K562 (cell line): ENCODE results near the gene PRKAR1B. TPM values are rescaled to one million over a fixed set of nuclear protein-coding genes. Genes with fewer than 3 reads are reported as not detected.

Source experiments
- ATAC-seq: fragments of 200-7000 bp; cut with Tn5 transposase; 3 replicates; pipeline ENCODE4 v1.9.1; 2020; ENCODE audit warnings: moderate library complexity
- BruUV-seq: library from RNA; stranded (reverse); fragments of 400-500 nt; replicated peaks from 2 replicates; lab custom pipeline; 2021; lab: Mats Ljungman, UMichigan
- CTCF ChIA-PET: fragments of 300-600 bp; formaldehyde crosslinking; extraction: SDS; loops from one replicate; lab custom pipeline; 2021; ENCODE audit warnings: low intra/inter-chr PET ratio; lab: Yijun Ruan, JAX
- POLR2A ChIA-PET: fragments of 300-600, 350-650 bp; sonication (Branson Sonifier 250); formaldehyde crosslinking; extraction: SDS; loops from one replicate; lab custom pipeline; 2021; ENCODE audit warnings: antibody characterized with exemption, inconsistent platforms; lab: Yijun Ruan, JAX
- DNase-seq, 4 experiments: peaks; one replicate each; pipeline versions ENCODE4 v3.0.0 to v3.0.0-alpha.2; 2011 to 2018; ENCODE audit warnings: low spot score in 3 of 4, mixed read lengths in 3 of 4; ENCODE audit errors: extremely low read depth in 1 of 4
- FAIRE-seq: peaks from 2 replicates; lab custom pipeline; 2011; peaks lifted over from hg19 to GRCh38; lab: Jason Lieb, UNC
- H2AFZ ChIP-seq: 2 replicates; pipeline ENCODE4 v1.6.0; 2011; ENCODE audit warnings: low read depth, low read length, control low read depth, inconsistent platforms
- H3K27ac ChIP-seq: fragments of 200-600 bp; 3 replicates; pipeline ENCODE4 v1.8.0; 2011; ENCODE audit warnings: low read depth, mild to moderate bottlenecking, control low read depth, inconsistent platforms, low read length, moderate library complexity, mixed read lengths; ENCODE audit errors: extremely low read depth
- H3K27me3 ChIP-seq, 2 experiments: fragments of 300-600 bp in 1 of 2; 2 replicates in 1 of 2; 3 replicates in 1 of 2; pipeline versions ENCODE4 v1.6.0 to v1.8.0; 2011; ENCODE audit warnings: inconsistent platforms in 2 of 2, low read length in 2 of 2, mild to moderate bottlenecking in 1 of 2, mixed read lengths in 1 of 2, moderate library complexity in 1 of 2; ENCODE audit not compliant: control insufficient read depth in 2 of 2, insufficient read depth in 2 of 2
- H3K36me3 ChIP-seq: fragments of 300-600 bp; 3 replicates; pipeline ENCODE4 v1.8.0; 2011; ENCODE audit warnings: mild to moderate bottlenecking, low read length, inconsistent platforms; ENCODE audit not compliant: control insufficient read depth, insufficient read depth
- H3K4me1 ChIP-seq, 2 experiments: fragments of 200-600 bp in 1 of 2; replicated peaks in 1 of 2; 2 replicates in 1 of 2; 3 replicates in 1 of 2; pipeline versions ENCODE4 v1.5.1 to v1.8.0; 2011; ENCODE audit warnings: inconsistent platforms in 2 of 2, low read length in 2 of 2, mild to moderate bottlenecking in 1 of 2, mixed read lengths in 1 of 2, moderate library complexity in 1 of 2; ENCODE audit not compliant: control insufficient read depth in 2 of 2, insufficient read depth in 2 of 2
- H3K4me2 ChIP-seq: 2 replicates; pipeline ENCODE4 v1.6.1; 2011; ENCODE audit warnings: low read length, control low read depth, inconsistent platforms, mixed read lengths; ENCODE audit not compliant: insufficient read depth
- H3K4me3 ChIP-seq: fragments of 200-600 bp; sonication (generic), shearing (Covaris generic); 2 replicates; pipeline ENCODE4 v1.5.1; 2016; ENCODE audit warnings: control low read depth, inconsistent platforms
- H3K79me2 ChIP-seq: fragments of 200-600 bp; 3 replicates; pipeline ENCODE4 v1.8.0; 2011; ENCODE audit warnings: low read length, inconsistent platforms; ENCODE audit not compliant: control insufficient read depth, insufficient read depth
- H3K9ac ChIP-seq, 2 experiments: 2 replicates each; pipeline versions ENCODE4 v1.6.0 to v1.6.1; 2011; ENCODE audit warnings: low read depth in 2 of 2, low read length in 2 of 2, control low read depth in 1 of 2, inconsistent platforms in 1 of 2, mild to moderate bottlenecking in 1 of 2, mixed read lengths in 1 of 2; ENCODE audit not compliant: insufficient read depth in 1 of 2
- H3K9me1 ChIP-seq: one replicate; pipeline ENCODE4 v1.6.0; 2011; ENCODE audit warnings: inconsistent platforms, mild to moderate bottlenecking, low read length, moderate library complexity; ENCODE audit not compliant: control insufficient read depth, insufficient read depth
- H3K9me3 ChIP-seq: replicated peaks from 2 replicates; pipeline ENCODE4 v1.5.1; 2011; ENCODE audit warnings: low read depth, low read length, inconsistent platforms; ENCODE audit not compliant: control insufficient read depth, insufficient read depth
- H4K20me1 ChIP-seq: replicated peaks from 2 replicates; pipeline ENCODE4 v1.6.1; 2011; ENCODE audit warnings: low read length, inconsistent platforms, mixed read lengths; ENCODE audit not compliant: control insufficient read depth, insufficient read depth
- CUX1 ChIP-seq: fragments of 200-800 bp; sonication (Bioruptor generic); IDR thresholded peaks from 2 replicates; pipeline ENCODE4 v1.6.1; 2016; ENCODE audit warnings: missing genetic modification characterization, missing compliant biosample characterization
- ERF ChIP-seq: fragments of 450-650 bp; formaldehyde crosslinking; IDR thresholded peaks from 2 replicates; pipeline ENCODE4 v1.4.0; 2020; ENCODE audit warnings: mild to moderate bottlenecking, mixed read lengths
- FOS ChIP-seq: IDR thresholded peaks from 3 replicates; pipeline ENCODE4 v1.6.1; 2011; ENCODE audit not compliant: insufficient read length; ENCODE audit errors: extremely low read depth
- JUNB ChIP-seq: fragments of 450-650 bp; formaldehyde crosslinking; conservative IDR thresholded peaks from 2 replicates; pipeline ENCODE4 v1.4.0; 2020; ENCODE audit warnings: mild to moderate bottlenecking
- MXD1 ChIP-seq: fragments of 250-450 bp; sonication (Bioruptor Pico); IDR thresholded peaks from 2 replicates; pipeline ENCODE4 v1.8.0; 2021; ENCODE audit warnings: borderline replicate concordance, mild to moderate bottlenecking, moderate library complexity; ENCODE audit not compliant: poor library complexity, severe bottlenecking
- NFE2L1 ChIP-seq: fragments of 450-650 bp; IDR thresholded peaks from 2 replicates; pipeline ENCODE4 v1.6.1; 2016; ENCODE audit warnings: missing genetic modification characterization, low read depth, mild to moderate bottlenecking, missing compliant biosample characterization, moderate library complexity, borderline replicate concordance
- SRSF9 ChIP-seq: fragments of 200-400 bp; formaldehyde crosslinking; IDR thresholded peaks from 2 replicates; pipeline ENCODE4 v1.6.1; 2017; ENCODE audit warnings: low read depth, low read length, borderline replicate concordance
- ZBTB7A ChIP-seq: IDR thresholded peaks from 2 replicates; pipeline ENCODE4 v1.6.1; 2011; ENCODE audit warnings: low read depth, mild to moderate bottlenecking, low read length, moderate library complexity, borderline replicate concordance; ENCODE audit not compliant: control insufficient read depth
- ZNF134 ChIP-seq: fragments of 250-450 bp; sonication (Bioruptor Pico); conservative IDR thresholded peaks from 2 replicates; pipeline ENCODE4 v1.4.0; 2020
- ZNF197 ChIP-seq: fragments of 200-800 bp; sonication (Bioruptor generic); IDR thresholded peaks from 2 replicates; pipeline ENCODE4 v1.6.1; 2016; ENCODE audit warnings: low read depth, missing genetic modification characterization, missing compliant biosample characterization
- ZNF277 ChIP-seq: fragments of 250-450 bp; sonication (Bioruptor Pico); IDR thresholded peaks from 2 replicates; pipeline ENCODE4 v1.8.0; 2022; ENCODE audit warnings: inconsistent platforms, mild to moderate bottlenecking, moderate library complexity, borderline replicate concordance
- ZNF398 ChIP-seq: fragments of 250-450 bp; sonication (Bioruptor Pico); IDR thresholded peaks from 2 replicates; pipeline ENCODE4 v1.8.0; 2021; ENCODE audit warnings: moderate library complexity, mild to moderate bottlenecking, inconsistent platforms
- ZNF668 ChIP-seq: fragments of 250-450 bp; sonication (Bioruptor Pico); IDR thresholded peaks from 2 replicates; pipeline ENCODE4 v1.8.0; 2022; ENCODE audit warnings: mild to moderate bottlenecking, inconsistent platforms
- WGBS: fragments of 100-300 bp; shearing (Covaris generic); methylation state at CpG from one replicate; pipeline ENCODE4 v1.1.6; 2016; ENCODE audit warnings: low coverage, mixed read lengths; ENCODE audit not compliant: insufficient coverage; ENCODE audit errors: missing lambda C conversion rate; 5-methylcytosine and 5-hydroxymethylcytosine counted together
- in situ Hi-C: fragments of 300-500 bp; cut with MboI; formaldehyde crosslinking; loops from 4 replicates; pipeline ENCODE4 v1.15.0; 2018; ENCODE audit warnings: inconsistent platforms, mixed read lengths
- intact Hi-C: fragments of 100-400 bp; cut with micrococcal nuclease; formaldehyde crosslinking; loops from 2 replicates; pipeline ENCODE4 v1.14.2; 2022
- polyA plus RNA-seq, 8 experiments: library from polyadenylated mRNA; depleted of rRNA in 4 of 8; stranded (reverse) in 5 of 8; unstranded in 3 of 8; fragments of >200 nt; fragmentation: Nextera tagmentation in 2 of 8; fragmentation: Illumina TruSeq in 1 of 8; extraction: Ambion mirVana in 2 of 8; extraction: Trizol in 1 of 8; gene quantifications; 2 replicates each; pipeline versions ENCODE4 v1.2.1 to v1.2.3, GENCODE V29; 2011 to 2014; ENCODE audit warnings: inconsistent platforms in 1 of 8, missing spikeins in 1 of 8
- total RNA-seq, 7 experiments: library from RNA; depleted of rRNA in 6 of 7; stranded (reverse); fragments of >200 nt in 6 of 7; fragmentation: Illumina TruSeq in 2 of 7; extraction: Trizol in 2 of 7; gene quantifications; 2 replicates each; pipeline versions ENCODE4 v1.2.1 to v1.2.3, GENCODE V29; 2011 to 2021; ENCODE audit warnings: low replicate concordance in 1 of 7

PRKAR1B gene
- total and polyA plus RNA-seq, 9 of the 15 experiments (the other 6 are each of a cell fraction or from before 2014, with no cell fraction given): 0.99 to 30.5 (median 12.7) TPM

- Histone ChIP-seq H4K20me1 (no peaks in the 10 kb centered on the region), H3K27ac (no peak overlapping the region), H3K9ac (no peak overlapping the region), H3K79me2 (no peaks in the 10 kb centered on the region), H3K36me3 (peaks cover 5% of the 10 kb centered on the region; the same call in 2 of the 3 replicates), H3K27me3 (no peaks in the 10 kb centered on the region), H3K4me2 (no peak overlapping the region), H3K4me1 (peaks cover 0 to 3% of the 10 kb centered on the region in 2 experiments; a peak in 2 of 5 replicates), H3K9me3 (peaks cover 4% of the 10 kb centered on the region), H3K9me1 (no peaks in the 10 kb centered on the region), H3K4me3 (no peak overlapping the region), H2AFZ (no peak overlapping the region)
- ATAC-seq (no peak), FAIRE-seq (no peak), DNase-seq (no peak)
- intact Hi-C loops (no loop called here), in situ Hi-C loops (no loop called here)
- no TSS peak for BruUV-seq
- 95% methylated on average over 15 of the region's 22 CpGs for WGBS
- ChIA-PET POLR2A (no interaction called here), CTCF (no interaction called here)
- TF ChIP-seq MXD1 (no peak), ZNF398 (no peak), NFE2L1 (no peak), ZNF134 (CRISPR knock-in tag) (no peak), ZNF197 (CRISPR knock-in tag) (no peak), CUX1 (no peak), SRSF9 (no peak), JUNB (CRISPR knock-in tag) (no peak), FOS (no peak), ZBTB7A (no peak), ZNF277 (CRISPR knock-in tag) (no peak), ERF (CRISPR knock-in tag) (no peak), ZNF668 (CRISPR knock-in tag) (no peak)
Observed at GRCh38 chr7:693280-693679, 33.8 kb downstream of the PRKAR1B start.
